ENCODE data around the gene KAT2B.

KAT2B gene

GRCh38 chr3:20154078-20154477 lies 113.8 kb downstream of the KAT2B start:
- DNase-seq: no peak

- DNase-seq: no peak
Observed at GRCh38 chr3:20154928-20155327, 114.7 kb downstream of the KAT2B start.

- DNase-seq: no peak
Observed at GRCh38 chr3:20160230-20160629, 120.0 kb downstream of the KAT2B start.

- no peak for DNase-seq
Observed at GRCh38 chr3:20161714-20162113, 121.5 kb downstream of the KAT2B start.

GRCh38 chr3:20173844-20174410 lies 133.7 kb downstream of the KAT2B start:
- DNase-seq: no peak

GRCh38 chr3:20181276-20181675 lies 141.0 kb downstream of the KAT2B start:
- no peak for DNase-seq

- DNase-seq: no peak
Observed at GRCh38 chr3:20182206-20182605, 142.0 kb downstream of the KAT2B start.

- no peak for DNase-seq
Observed at GRCh38 chr3:20185331-20185678, 145.1 kb downstream of the KAT2B start.

GRCh38 chr3:20185679-20186599 lies 145.7 kb downstream of the KAT2B start, which contains the start of gene SGO1:
Gene SGO1, minus strand, starts transcription at chr3:20186206. Its CDS starts 2,179 bp downstream, at chr3:20184027.
- DNase-seq: peak; percentile 99 to 100

- no peak for DNase-seq
Observed at GRCh38 chr3:20186600-20187004, 146.4 kb downstream of the KAT2B start.

GRCh38 chr3:20190991-20191390 lies 150.7 kb downstream of the KAT2B start:
- no peak for DNase-seq

GRCh38 chr3:20194793-20195460 lies 154.7 kb downstream of the KAT2B start:
- no peak for DNase-seq

- DNase-seq: no peak
Observed at GRCh38 chr3:20197775-20198174, 157.5 kb downstream of the KAT2B start.

- DNase-seq: no peak
Observed at GRCh38 chr3:20201143-20201542, 160.9 kb downstream of the KAT2B start.

Data from activated CD4-positive, alpha-beta T cell treated with anti-CD3 and anti-CD28 coated beads for 4 hours (primary cell).